Measurements from ENCODE around the gene CHMP5. TPM values are rescaled to one million over a fixed set of nuclear protein-coding genes. Genes with fewer than 3 reads are reported as not detected.
"Not testable (repeated sequence)": the region's sequence is repeated elsewhere in the genome, so short reads cannot be mapped to it uniquely, and the experiment has no call there.

CHMP5 gene
- total RNA-seq, 1 experiment from 2014 or later = 63.0 TPM

GRCh38 chr9:33311953-33312352, 47.1 kb downstream of the CHMP5 start:
- no peaks in the 10 kb centered on the region for H4K20me1 ChIP-seq (ENCODE audit: insufficient read depth)
- TF ChIP-seq EZH2 (IDR thresholded peaks at IDR 0.05; ENCODE audit: low read depth) (no peak), CTCF (conservative IDR thresholded peaks at IDR 0.05) (no peak)
- POLR2A ChIA-PET (ENCODE audit: unreplicated experiment) = no interaction called here
- H3K4me2 ChIP-seq = no peak overlapping the region
- no peak overlapping the region for H2AFZ ChIP-seq
- peaks cover 4% of the 10 kb centered on the region; the same call in 1 of the 2 replicates for H3K36me3 ChIP-seq (ENCODE audit: low read depth)
- H3K9me3 ChIP-seq (ENCODE audit: insufficient read depth, low read depth) = no peaks in the 10 kb centered on the region
- CTCF ChIA-PET = no interaction called here
- H3K4me3 ChIP-seq = no peak overlapping the region
- no peaks in the 10 kb centered on the region for H3K9me2 ChIP-seq (ENCODE audit: insufficient read depth)
- intact Hi-C loops (cut with micrococcal nuclease; ENCODE audit: unreplicated experiment) = no loop called here
- no peaks in the 10 kb centered on the region for H3K4me1 ChIP-seq (replicated peaks; ENCODE audit: insufficient read depth)
- no peak for DNase-seq
- BruUV-seq (replicated peaks) = no TSS peak
- H3K79me2 ChIP-seq (ENCODE audit: low read depth) = no peaks in the 10 kb centered on the region
- H3K27me3 ChIP-seq (ENCODE audit: insufficient read depth, low read depth) = no peaks in the 10 kb centered on the region
- H3F3A ChIP-seq (ENCODE audit: insufficient read depth, low read depth) = no peaks in the 10 kb centered on the region
- no peak overlapping the region for H3K27ac ChIP-seq

GRCh38 chr9:33315371-33315770, 50.5 kb downstream of the CHMP5 start:
- H2AFZ ChIP-seq = no peak overlapping the region
- H3K27ac ChIP-seq = no peak overlapping the region
- H3K4me3 ChIP-seq = no peak overlapping the region
- no peaks in the 10 kb centered on the region for H3K9me3 ChIP-seq (ENCODE audit: insufficient read depth, low read depth)
- DNase-seq = no peak
- ChIA-PET POLR2A (ENCODE audit: unreplicated experiment) (no interaction called here), CTCF (no interaction called here)
- H3K9me2 ChIP-seq (ENCODE audit: insufficient read depth) = no peaks in the 10 kb centered on the region
- no peaks in the 10 kb centered on the region for H4K20me1 ChIP-seq (ENCODE audit: insufficient read depth)
- H3K4me1 ChIP-seq (replicated peaks; ENCODE audit: insufficient read depth) = peaks cover 17% of the 10 kb centered on the region
- no peak overlapping the region for H3K4me2 ChIP-seq
- H3K27me3 ChIP-seq (ENCODE audit: insufficient read depth, low read depth) = no peaks in the 10 kb centered on the region
- peaks cover 16% of the 10 kb centered on the region for H3K36me3 ChIP-seq (ENCODE audit: low read depth)
- no peaks in the 10 kb centered on the region for H3K79me2 ChIP-seq (ENCODE audit: low read depth)
- H3F3A ChIP-seq (ENCODE audit: insufficient read depth, low read depth) = peaks cover 24% of the 10 kb centered on the region
- no TSS peak for BruUV-seq (replicated peaks)
- TF ChIP-seq CTCF (conservative IDR thresholded peaks at IDR 0.05) = no peak
- TF ChIP-seq EZH2 (IDR thresholded peaks at IDR 0.05; ENCODE audit: low read depth) = no peak
- intact Hi-C loops (cut with micrococcal nuclease; ENCODE audit: unreplicated experiment) = no loop called here

GRCh38 chr9:33317136-33317535, 52.3 kb downstream of the CHMP5 start:
- BruUV-seq (replicated peaks); H4K20me1 ChIP-seq (ENCODE audit: insufficient read depth); CTCF ChIA-PET; H3K4me3 ChIP-seq; H2AFZ ChIP-seq; H3K79me2 ChIP-seq (ENCODE audit: low read depth); H3K9me3 ChIP-seq (ENCODE audit: insufficient read depth, low read depth); H3K27me3 ChIP-seq (ENCODE audit: insufficient read depth, low read depth); H3K9me2 ChIP-seq (ENCODE audit: insufficient read depth); H3K27ac ChIP-seq; intact Hi-C loops (cut with micrococcal nuclease; ENCODE audit: unreplicated experiment); DNase-seq; H3K4me2 ChIP-seq: not testable (repeated sequence)
- peaks cover 22% of the 10 kb centered on the region for H3K36me3 ChIP-seq (ENCODE audit: low read depth)
- H3F3A ChIP-seq (ENCODE audit: insufficient read depth, low read depth) = peaks cover 42% of the 10 kb centered on the region
- peaks cover 33% of the 10 kb centered on the region for H3K4me1 ChIP-seq (replicated peaks; ENCODE audit: insufficient read depth)
- POLR2A ChIA-PET (ENCODE audit: unreplicated experiment) = interaction anchor here (0.6 kb wide), 1 partner anchor 412 kb away, joined by 12 read pairs; no protein-coding TSS in a partner anchor

GRCh38 chr9:33318225-33318624, 53.4 kb downstream of the CHMP5 start:
- Histone ChIP-seq H3K79me2 (ENCODE audit: low read depth) (no peaks in the 10 kb centered on the region), H3K9me3 (ENCODE audit: insufficient read depth, low read depth) (no peaks in the 10 kb centered on the region), H3K4me1 (replicated peaks; ENCODE audit: insufficient read depth) (peaks cover 39% of the 10 kb centered on the region), H3F3A (ENCODE audit: insufficient read depth, low read depth) (peaks cover 44% of the 10 kb centered on the region), H4K20me1 (ENCODE audit: insufficient read depth) (no peaks in the 10 kb centered on the region), H3K4me2 (no peak overlapping the region), H3K4me3 (no peak overlapping the region), H3K27ac (peak overlapping the region; percentile 99), H3K27me3 (ENCODE audit: insufficient read depth, low read depth) (no peaks in the 10 kb centered on the region), H2AFZ (no peak overlapping the region), H3K36me3 (ENCODE audit: low read depth) (peaks cover 27% of the 10 kb centered on the region), H3K9me2 (ENCODE audit: insufficient read depth) (no peaks in the 10 kb centered on the region; the same call in 1 of the 2 replicates)
- ChIA-PET POLR2A (ENCODE audit: unreplicated experiment) (no interaction called here), CTCF (no interaction called here)
- TF ChIP-seq CTCF (conservative IDR thresholded peaks at IDR 0.05) (no peak), EZH2 (IDR thresholded peaks at IDR 0.05; ENCODE audit: low read depth) (no peak)
- BruUV-seq (replicated peaks) = no TSS peak
- intact Hi-C loops (cut with micrococcal nuclease; ENCODE audit: unreplicated experiment) = no loop called here
- DNase-seq = no peak

Measured in PC-9 (cell line).